Epithelial cell of proximal tubule (primary cell): Measurements from ENCODE around the gene PRPS1. TPM values are rescaled to one million over a fixed set of nuclear protein-coding genes. Genes with fewer than 3 reads are reported as not detected.

ENCODE experiments used
- DNase-seq: peaks from one replicate; pipeline ENCODE4 v3.0.0-alpha.2; 2011; ENCODE audit warnings: low read depth
- H3K4me3 ChIP-seq: 2 replicates; pipeline ENCODE4 v1.5.1; 2011; ENCODE audit warnings: low read depth, mild to moderate bottlenecking, low read length
- CTCF ChIP-seq: conservative IDR thresholded peaks from 2 replicates; pipeline ENCODE4 v1.5.1; 2012; ENCODE audit warnings: low read depth, mild to moderate bottlenecking, low read length
- total RNA-seq: library from RNA; depleted of rRNA; stranded (reverse); fragments of >200 nt; gene quantifications from 2 replicates; pipeline ENCODE4 v1.2.3, GENCODE V29; 2015

Gene PRPS1
- total RNA-seq, 1 donor from 2014 or later = 36.3 TPM

DNA sequence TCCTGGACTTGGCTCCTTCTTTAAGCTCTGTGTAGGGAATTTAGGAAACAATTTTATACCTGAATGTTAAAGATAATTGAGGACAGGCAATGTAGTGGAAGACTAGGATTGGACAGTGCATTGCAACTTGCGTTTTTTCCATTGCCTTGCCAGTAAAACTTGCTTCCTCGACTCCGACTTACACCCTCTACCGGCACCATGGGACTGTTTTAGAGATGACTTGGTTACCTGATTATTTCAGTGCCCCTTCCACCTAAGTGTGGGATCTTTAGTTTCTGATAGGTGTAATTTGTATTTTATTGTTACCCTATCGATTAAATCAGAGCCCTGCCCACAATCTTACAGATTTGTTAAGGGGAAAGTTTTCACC lies 1.2 kb downstream of the PRPS1 start:
- H3K4me3 ChIP-seq = peak overlapping the region; percentile 62
- peak; percentile 38 for TF ChIP-seq CTCF
- no peak for DNase-seq

- no peak for TF ChIP-seq CTCF
- DNase-seq = no peak
- peak overlapping the region; percentile 62 for H3K4me3 ChIP-seq
Measured at GRCh38 chrX:107630031-107630689, 1.9 kb downstream of the PRPS1 start.

- no peak overlapping the region for H3K4me3 ChIP-seq
- no peak for TF ChIP-seq CTCF
- DNase-seq = no peak
Measured at GRCh38 chrX:107632346-107632745, 4.0 kb downstream of the PRPS1 start.

- no peak for DNase-seq
- no peak for TF ChIP-seq CTCF
- no peak overlapping the region for H3K4me3 ChIP-seq
Measured at GRCh38 chrX:107646735-107647134, 18.4 kb downstream of the PRPS1 start.

DNA sequence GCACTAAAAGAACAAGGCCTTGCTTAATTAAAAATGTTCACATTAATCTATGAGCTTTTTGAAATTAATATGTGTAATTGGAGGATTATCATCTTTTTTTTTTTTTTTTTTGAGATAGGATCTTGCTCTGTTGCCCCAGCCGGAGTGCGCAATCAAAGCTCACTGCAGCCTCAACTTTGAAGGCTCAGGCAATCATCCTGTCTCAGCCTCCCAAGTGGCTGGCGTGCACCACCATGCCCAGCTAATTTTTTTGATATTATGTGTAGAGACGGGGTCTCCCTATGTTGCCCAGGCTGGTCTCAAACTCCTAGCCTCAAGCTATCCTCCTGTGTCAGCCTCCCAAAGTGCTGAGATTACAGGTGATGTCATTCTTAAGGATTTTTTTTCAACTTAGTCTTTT lies 20.0 kb downstream of the PRPS1 start:
- no peak for DNase-seq
- no peak overlapping the region for H3K4me3 ChIP-seq
- TF ChIP-seq CTCF = no peak

- H3K4me3 ChIP-seq = no peak overlapping the region
- no peak for TF ChIP-seq CTCF
- DNase-seq = no peak
Measured at GRCh38 chrX:107654566-107654871, 26.2 kb downstream of the PRPS1 start.

DNA sequence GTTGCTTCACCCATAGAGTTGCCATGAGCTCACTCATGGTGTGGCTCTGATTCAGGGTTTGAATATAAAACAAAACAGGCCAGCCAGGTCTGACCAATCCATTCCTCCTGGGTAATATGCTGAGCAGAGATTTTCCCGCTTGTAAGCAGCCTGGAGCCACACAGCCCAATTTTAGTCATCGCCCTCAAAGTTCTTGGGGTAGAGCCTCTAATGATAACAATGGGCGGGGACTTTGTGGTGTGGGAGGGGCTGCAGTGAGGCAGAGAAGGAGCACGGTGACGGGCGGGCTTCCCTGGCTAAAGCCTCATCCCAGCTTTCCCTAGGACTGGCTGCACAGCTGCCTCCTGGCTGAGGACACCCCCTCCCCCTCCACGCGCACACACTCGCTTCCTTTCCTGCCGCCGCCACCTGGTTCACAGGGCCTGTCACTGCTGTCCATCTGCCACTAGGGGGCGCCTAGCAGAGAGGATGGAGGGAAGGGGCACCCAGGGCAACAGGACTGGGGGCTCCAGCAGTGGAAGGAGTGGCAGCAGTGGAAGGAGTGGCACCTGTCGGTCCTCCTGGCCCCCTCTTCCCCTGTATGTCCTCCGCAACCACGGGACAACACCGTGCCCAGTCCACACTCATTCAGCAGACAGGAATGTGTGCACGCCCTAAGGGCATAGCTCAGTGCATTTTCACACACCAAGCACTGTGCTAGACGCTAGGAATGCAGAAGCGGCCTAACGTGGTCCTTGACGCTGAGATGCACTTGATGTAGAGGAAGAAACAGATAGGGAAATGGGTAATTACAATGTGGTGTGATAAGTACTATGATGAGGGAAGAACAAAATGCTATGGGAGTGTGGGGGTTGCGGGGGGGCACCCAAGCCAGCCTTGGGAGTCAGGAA lies 26.8 kb downstream of the PRPS1 start:
- peak overlapping the region; percentile 26 for H3K4me3 ChIP-seq

More for the DNA sequence above, 26.8 kb downstream of the PRPS1 start:
- DNase-seq = peak; percentile 70
- TF ChIP-seq CTCF = peak; percentile 62
